DND-41 (cell line): ENCODE data around the gene CELF5.
A peak's percentile ranks its signal among the peaks of the same experiment; 100 is the strongest.

Source experiments
- ATAC-seq: fragments of 200-7000 bp; cut with Tn5 transposase; 3 replicates; pipeline ENCODE4 v1.9.1; 2021; ENCODE audit warnings: low read depth; ENCODE audit not compliant: insufficient read depth
- DNase-seq: peaks from one replicate; pipeline ENCODE4 v3.0.0-alpha.2; 2020
- H2AFZ ChIP-seq: 2 replicates; pipeline ENCODE4 v1.6.0; 2012; ENCODE audit warnings: low read depth, low read length
- H3K27ac ChIP-seq: 2 replicates; pipeline ENCODE4 v1.5.1; 2012; ENCODE audit warnings: low read length, inconsistent platforms
- H3K27me3 ChIP-seq: fragments of 200-600 bp; sonication (generic); 2 replicates; pipeline ENCODE4 v1.6.0; 2012; ENCODE audit warnings: low read length, mild to moderate bottlenecking, inconsistent platforms; ENCODE audit not compliant: insufficient read depth, poor library complexity
- H3K36me3 ChIP-seq: 2 replicates; pipeline ENCODE4 v1.5.1; 2012; ENCODE audit warnings: low read length, inconsistent platforms; ENCODE audit not compliant: insufficient read depth
- H3K4me1 ChIP-seq: 2 replicates; pipeline ENCODE4 v1.5.1; 2012; ENCODE audit warnings: mild to moderate bottlenecking, low read length; ENCODE audit not compliant: insufficient read depth
- H3K4me2 ChIP-seq: 2 replicates; pipeline ENCODE4 v1.6.0; 2012; ENCODE audit warnings: mild to moderate bottlenecking, moderate library complexity, low read length, inconsistent platforms; ENCODE audit not compliant: insufficient read depth
- H3K4me3 ChIP-seq, 2 experiments: fragments of 200-600 bp in 1 of 2; shearing (Covaris generic) in 1 of 2; 2 replicates each; pipeline ENCODE4 v1.5.1; 2012 to 2016; ENCODE audit warnings: inconsistent platforms in 2 of 2, low read length in 2 of 2, mild to moderate bottlenecking in 2 of 2, low read depth in 1 of 2, moderate library complexity in 1 of 2
- H3K79me2 ChIP-seq: 2 replicates; pipeline ENCODE4 v1.6.0; 2012; ENCODE audit warnings: low read length, inconsistent platforms; ENCODE audit not compliant: insufficient read depth
- H3K9ac ChIP-seq: 2 replicates; pipeline ENCODE4 v1.6.0; 2012; ENCODE audit warnings: low read depth, mild to moderate bottlenecking, inconsistent platforms, low read length, moderate library complexity
- H3K9me3 ChIP-seq: 2 replicates; pipeline ENCODE4 v1.5.1; 2012; ENCODE audit warnings: low read length, moderate library complexity, mild to moderate bottlenecking, inconsistent platforms; ENCODE audit not compliant: insufficient read depth, severe bottlenecking
- H4K20me1 ChIP-seq: 2 replicates; pipeline ENCODE4 v1.6.0; 2012; ENCODE audit warnings: low read length; ENCODE audit not compliant: insufficient read depth
- EZH2 ChIP-seq: IDR thresholded peaks from 3 replicates; pipeline ENCODE4 v1.6.1; 2012; ENCODE audit warnings: borderline replicate concordance, low read depth, mild to moderate bottlenecking, moderate library complexity, low read length, inconsistent platforms; ENCODE audit not compliant: severe bottlenecking
- TF ChIP-seq, protein P1 (sequence below): IDR thresholded peaks from 2 replicates; pipeline ENCODE4 v1.5.1; 2012; ENCODE audit warnings: borderline replicate concordance, low read length, moderate library complexity, mild to moderate bottlenecking; ENCODE audit not compliant: poor library complexity, severe bottlenecking; ENCODE audit errors: extremely low read depth

Gene CELF5

DNA sequence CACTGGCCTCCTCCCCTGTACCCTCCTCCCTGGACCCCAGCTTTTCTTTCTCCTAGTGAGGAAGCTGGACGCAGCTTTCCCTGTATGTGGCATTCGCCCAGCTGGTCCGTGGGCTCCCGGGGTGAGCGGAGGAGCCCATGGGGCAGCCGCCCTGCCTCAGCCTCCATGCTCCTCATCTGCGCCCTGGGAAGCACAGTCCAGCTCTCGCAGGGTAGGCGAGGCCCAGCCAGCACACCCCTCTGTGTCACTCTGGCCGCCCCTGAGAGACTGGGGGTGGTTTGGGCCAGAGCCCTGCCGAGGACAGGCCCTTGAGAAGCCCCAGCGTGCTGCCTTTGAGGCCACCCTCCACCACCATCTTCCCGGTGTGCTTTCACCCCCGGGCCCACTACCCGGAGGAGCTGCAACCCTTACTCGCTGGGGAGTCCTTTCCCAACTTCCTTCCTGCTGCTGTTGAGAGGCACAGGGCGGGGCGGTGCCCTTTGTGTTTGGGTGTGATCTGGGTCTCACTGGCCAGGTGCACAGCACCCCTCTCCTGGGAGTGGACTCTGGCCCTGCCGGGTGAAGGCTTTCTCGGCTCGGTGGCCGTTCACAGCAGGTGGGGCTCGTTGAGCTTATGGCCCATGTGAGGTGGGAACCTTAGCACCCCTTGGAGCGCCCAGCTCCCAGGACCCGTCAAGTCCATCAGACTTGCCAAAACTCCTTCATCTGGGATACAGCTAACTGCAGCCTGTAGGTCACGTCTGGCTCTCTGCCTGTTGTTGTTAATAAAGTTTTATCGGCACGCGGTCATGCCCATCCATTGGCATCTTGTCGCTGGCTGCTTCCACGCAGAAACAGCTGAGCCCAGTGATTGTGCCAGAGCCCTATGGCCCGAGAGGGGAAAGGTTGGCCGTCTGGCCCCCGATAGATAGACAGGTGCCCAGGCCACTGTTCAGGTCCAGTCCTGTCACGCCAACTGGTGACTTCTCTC lies 35.5 kb upstream of the CELF5 start:
- Histone ChIP-seq H3K36me3 (peaks cover 69% of the 10 kb centered on the region), H3K4me2 (peak overlapping the region; percentile 96), H4K20me1 (peaks cover 87% of the 10 kb centered on the region), H3K9me3 (no peaks in the 10 kb centered on the region), H3K27me3 (no peaks in the 10 kb centered on the region), H3K4me3 (no peak overlapping the region), H3K9ac (peak overlapping the region; percentile 92; the same call in 1 of the 2 replicates), H2AFZ (no peak overlapping the region), H3K27ac (no peak overlapping the region), H3K79me2 (peaks cover 90% of the 10 kb centered on the region), H3K4me1 (peaks cover 51% of the 10 kb centered on the region)
- ATAC-seq (no peak), DNase-seq (no peak)
- TF ChIP-seq, protein P1, sequence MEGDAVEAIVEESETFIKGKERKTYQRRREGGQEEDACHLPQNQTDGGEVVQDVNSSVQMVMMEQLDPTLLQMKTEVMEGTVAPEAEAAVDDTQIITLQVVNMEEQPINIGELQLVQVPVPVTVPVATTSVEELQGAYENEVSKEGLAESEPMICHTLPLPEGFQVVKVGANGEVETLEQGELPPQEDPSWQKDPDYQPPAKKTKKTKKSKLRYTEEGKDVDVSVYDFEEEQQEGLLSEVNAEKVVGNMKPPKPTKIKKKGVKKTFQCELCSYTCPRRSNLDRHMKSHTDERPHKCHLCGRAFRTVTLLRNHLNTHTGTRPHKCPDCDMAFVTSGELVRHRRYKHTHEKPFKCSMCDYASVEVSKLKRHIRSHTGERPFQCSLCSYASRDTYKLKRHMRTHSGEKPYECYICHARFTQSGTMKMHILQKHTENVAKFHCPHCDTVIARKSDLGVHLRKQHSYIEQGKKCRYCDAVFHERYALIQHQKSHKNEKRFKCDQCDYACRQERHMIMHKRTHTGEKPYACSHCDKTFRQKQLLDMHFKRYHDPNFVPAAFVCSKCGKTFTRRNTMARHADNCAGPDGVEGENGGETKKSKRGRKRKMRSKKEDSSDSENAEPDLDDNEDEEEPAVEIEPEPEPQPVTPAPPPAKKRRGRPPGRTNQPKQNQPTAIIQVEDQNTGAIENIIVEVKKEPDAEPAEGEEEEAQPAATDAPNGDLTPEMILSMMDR = no peak
- no peak for TF ChIP-seq EZH2

DNA sequence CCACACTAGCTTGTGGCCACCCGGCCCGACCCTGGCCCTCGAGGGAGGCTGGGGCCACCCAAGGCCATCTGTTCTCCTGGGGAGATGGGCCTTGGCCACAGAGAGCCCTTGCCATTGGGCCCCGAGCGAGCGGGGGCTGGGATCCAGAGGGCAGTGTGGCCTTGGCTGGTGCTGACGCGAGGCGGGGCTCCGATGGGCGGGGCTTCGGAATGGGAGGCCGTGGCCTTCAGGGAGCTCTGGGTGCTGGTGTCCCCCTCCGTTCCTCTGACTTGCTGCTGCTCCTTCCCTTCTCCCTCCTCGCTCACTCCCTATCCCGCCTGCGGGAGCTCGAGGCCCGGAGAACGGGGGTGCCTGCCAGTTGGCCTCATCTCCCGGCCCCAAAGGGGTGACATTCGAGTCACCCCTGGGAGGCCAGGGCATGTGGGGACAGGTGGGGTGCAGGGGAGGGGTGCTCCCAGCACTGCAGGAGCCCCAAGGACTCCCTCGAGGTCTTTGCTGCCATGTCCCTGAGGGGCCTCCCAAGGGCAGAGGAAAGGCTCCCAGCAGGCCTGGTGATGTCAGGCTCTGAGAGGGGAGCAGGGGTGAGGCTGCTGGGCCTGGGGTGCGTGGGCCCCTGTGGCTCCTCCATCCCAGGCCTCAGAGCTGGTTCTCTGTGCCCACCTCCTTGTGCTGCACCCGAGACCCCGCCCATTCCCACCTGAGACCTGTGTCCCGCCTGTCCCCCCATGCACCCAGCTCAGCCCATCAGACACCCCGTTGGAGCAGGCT lies 34.6 kb upstream of the CELF5 start:
- H3K4me2 ChIP-seq = peak overlapping the region; percentile 96
- no peak overlapping the region for H3K9ac ChIP-seq
- ATAC-seq (no peak), DNase-seq (no peak)
- H3K36me3 ChIP-seq = peaks cover 73% of the 10 kb centered on the region
- H3K27ac ChIP-seq = no peak overlapping the region
- peaks cover 41% of the 10 kb centered on the region for H3K4me1 ChIP-seq
- no peak overlapping the region for H3K4me3 ChIP-seq
- H3K79me2 ChIP-seq = peaks cover 87% of the 10 kb centered on the region
- no peaks in the 10 kb centered on the region for H3K9me3 ChIP-seq
- H3K27me3 ChIP-seq = no peaks in the 10 kb centered on the region
- no peak overlapping the region for H2AFZ ChIP-seq
- TF ChIP-seq EZH2 = no peak
- TF ChIP-seq, protein P1 = no peak
- H4K20me1 ChIP-seq = peaks cover 78% of the 10 kb centered on the region

DNA sequence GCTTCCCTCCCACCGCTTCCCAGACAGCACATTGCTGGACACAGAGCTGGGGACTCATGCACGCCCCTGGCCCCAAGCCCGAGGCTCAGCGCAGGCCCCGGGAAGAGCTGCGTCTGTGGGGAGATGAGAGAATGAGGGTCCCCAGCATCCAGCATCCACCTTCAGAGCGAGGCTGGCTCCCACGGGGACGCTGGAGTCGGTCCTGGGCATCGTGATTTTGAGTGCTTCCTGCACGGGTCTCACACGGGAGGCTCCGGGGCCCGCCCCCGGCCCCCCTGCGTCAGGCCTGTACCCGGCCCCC lies 34.0 kb upstream of the CELF5 start:
- H3K36me3 ChIP-seq = peaks cover 73% of the 10 kb centered on the region
- no peaks in the 10 kb centered on the region for H3K27me3 ChIP-seq
- H2AFZ ChIP-seq = no peak overlapping the region
- no peak overlapping the region; the same call in 1 of the 2 replicates for H3K4me2 ChIP-seq
- H3K79me2 ChIP-seq = peaks cover 87% of the 10 kb centered on the region
- H3K27ac ChIP-seq = no peak overlapping the region
- H4K20me1 ChIP-seq = peaks cover 77% of the 10 kb centered on the region
- DNase-seq (no peak), ATAC-seq (no peak)
- H3K4me1 ChIP-seq = peaks cover 37% of the 10 kb centered on the region
- H3K4me3 ChIP-seq = no peak overlapping the region
- H3K9ac ChIP-seq = no peak overlapping the region
- TF ChIP-seq, protein P1 = no peak
- no peak for TF ChIP-seq EZH2
- no peaks in the 10 kb centered on the region for H3K9me3 ChIP-seq
